Activated CD4-positive, alpha-beta T cell treated with anti-CD3 and anti-CD28 coated beads for 1 hour (primary cell): Measurements from ENCODE around the gene MBNL2.

Experiments used
- DNase-seq: peaks from one replicate; pipeline ENCODE4 v3.0.0-alpha.2; 2020

The MBNL2 gene

DNA sequence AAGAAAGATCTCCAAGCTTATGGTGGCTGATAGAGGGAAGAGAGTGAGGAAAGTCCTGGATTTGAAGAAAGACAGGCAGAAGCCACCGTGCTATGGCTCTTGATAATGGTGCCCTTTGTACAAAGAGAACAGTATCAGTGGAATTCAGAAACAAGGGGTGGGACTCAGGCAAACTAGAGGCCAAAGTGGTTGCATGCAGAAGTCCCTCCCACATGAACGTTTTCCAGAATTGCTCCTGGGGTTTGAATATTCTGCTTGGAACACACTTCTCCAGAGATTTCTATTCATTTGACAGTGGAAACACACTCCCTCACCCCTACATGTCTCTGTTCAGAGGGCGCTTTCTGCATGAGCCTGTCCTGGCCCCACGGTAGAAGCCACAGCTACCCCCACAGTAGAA, 10.1 kb upstream of the MBNL2 start:
- DNase-seq = no peak

DNA sequence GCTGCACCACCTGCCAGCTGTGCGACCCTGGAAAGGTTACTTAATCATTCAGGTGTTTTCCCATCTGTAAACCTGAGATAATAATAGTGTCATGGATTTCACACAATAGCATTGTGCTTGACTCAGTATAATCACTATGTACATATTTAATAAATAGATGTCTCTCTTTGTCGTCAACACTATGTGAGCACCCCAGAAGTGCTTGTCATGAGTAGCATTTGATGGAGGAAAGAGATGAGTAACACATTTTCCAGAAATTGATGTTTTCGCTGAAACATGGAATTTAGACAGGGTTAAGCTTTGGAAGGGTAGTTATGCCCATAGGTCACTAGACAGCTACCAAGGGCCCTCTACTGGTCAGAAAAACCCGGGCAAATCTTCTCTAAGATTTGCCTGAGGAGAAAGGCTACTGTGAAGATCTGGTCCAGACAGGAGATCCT, 9.5 kb upstream of the MBNL2 start:
- DNase-seq = no peak

DNA sequence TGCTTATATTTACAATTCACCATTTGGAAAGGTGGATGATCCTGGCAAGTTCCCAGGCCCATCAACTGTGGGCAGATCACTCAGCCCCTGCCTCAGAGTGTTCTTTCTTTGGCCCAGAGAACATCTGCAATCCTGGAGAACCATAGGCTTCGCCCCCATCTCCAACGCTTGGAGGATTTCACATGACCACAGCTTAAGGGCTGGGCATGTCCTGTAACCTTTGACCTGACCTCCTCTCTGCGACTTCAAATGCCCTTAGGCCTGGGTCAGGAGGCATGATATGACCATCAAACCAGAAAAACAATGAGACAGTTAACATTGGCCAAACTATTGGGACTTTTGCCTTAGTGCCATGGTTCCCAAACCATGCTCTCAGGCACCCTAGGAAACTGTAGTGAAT, 7.2 kb upstream of the MBNL2 start:
- no peak for DNase-seq

DNA sequence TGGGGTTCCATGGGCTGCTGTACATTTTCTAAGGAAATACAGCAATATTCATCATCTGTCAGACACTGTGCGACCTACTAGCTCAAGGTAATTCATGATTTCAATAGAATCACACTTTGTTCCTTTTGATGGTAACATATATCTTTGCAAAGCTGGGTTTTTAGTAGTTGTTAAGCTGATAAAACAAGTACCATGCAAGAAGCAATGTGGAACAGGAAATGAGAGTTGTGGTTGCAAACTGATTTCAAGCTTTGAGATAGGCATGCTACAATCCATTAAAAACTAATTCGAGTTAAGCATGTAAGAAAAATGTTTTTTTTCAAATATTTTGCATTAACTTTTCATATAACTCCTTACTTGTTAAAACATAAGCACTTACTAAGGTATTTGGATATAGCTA, 6.8 kb upstream of the MBNL2 start:
- no peak for DNase-seq

DNA sequence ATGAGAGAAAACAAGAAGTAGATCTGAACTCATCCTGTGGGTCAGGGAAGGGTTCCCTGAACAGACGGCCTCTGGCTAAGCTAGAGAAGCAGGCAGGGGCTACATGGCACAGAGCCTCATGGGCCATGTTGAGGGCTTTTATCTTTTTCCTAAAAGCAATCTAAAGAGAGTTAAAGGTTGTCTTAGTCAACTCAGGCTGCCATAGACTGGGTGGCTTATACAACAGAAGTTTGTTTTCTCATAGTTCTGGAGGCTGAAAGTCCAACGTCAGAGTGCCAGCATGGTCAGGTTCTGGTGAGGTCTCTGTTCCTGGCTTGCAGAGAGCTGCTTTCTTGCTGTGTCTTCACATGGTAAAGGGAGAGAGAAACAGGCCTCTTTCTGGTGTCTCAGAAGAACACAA, 2.9 kb upstream of the MBNL2 start:
- DNase-seq = no peak

DNA sequence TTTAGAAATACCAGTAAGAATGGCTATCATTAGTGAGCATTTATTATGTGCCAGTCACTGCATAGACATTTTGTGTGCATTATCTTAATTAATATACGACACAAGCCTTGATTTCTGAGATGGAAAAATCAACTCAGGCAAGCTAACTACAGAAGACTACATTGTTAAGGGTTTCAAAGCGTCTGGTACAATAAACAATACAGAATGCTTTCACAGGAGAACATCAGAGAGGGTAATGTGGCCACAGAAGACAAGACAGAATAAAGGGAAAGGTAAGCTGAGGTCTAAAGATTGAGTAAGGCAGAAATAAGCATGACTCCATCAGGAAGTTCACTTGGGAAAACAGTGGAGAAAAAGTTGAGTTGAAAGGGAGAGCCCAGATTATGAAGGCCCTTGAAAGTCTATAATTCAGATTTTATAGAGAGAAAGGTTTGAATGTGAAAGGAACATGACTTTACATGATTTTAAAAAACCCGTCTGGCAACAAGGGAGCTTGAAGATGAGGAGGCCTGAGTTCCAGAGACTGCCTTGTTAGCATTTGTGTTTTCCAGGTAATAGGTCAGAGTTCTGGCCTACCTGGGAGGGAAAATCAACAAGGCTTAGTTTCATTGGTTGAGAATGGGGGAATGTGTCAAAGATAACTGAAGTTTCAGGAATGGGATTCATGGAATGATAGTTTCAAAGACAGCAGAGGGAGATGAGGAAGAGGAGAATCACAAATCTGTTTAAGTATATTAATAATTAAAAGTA, 1.8 kb upstream of the MBNL2 start:
- DNase-seq = no peak

DNA sequence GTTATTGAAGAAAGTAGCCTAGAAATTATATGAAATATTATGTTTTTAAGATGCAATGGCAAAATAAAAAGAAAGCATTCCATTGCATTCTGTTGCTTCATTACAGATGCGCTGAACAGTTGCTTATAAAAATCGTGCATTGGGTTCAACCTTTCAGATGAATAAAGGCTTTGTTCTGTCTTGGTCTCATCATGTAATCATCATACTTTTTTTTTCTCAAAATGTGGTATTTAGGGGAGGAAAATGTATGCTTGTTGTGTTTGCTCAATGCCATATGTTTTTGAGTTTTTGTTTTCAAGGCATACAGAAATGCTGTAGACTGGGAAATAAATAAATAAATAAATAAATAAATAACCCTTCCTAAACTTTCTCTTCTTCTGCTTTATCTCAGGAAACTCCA, 1.1 kb upstream of the MBNL2 start:
- no peak for DNase-seq

DNA sequence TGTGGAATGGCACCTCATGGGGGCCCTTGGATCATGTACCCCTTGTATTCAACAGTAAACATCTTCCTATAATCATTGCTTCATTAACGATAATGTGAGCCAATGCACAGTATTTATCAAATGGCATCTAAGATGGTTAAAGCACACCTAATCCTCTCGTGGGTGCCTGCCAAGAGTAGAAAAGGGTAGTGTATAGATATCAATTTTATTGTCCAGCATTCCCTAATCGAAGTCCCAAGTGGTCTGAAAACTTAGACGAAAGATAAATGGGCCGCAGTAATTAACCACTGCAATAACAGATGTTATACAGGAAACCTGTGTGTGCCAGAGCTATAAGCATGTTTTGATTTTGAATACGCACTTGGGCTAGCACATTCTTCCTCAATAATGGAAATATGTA, 667 bp upstream of the MBNL2 start:
- no peak for DNase-seq

DNA sequence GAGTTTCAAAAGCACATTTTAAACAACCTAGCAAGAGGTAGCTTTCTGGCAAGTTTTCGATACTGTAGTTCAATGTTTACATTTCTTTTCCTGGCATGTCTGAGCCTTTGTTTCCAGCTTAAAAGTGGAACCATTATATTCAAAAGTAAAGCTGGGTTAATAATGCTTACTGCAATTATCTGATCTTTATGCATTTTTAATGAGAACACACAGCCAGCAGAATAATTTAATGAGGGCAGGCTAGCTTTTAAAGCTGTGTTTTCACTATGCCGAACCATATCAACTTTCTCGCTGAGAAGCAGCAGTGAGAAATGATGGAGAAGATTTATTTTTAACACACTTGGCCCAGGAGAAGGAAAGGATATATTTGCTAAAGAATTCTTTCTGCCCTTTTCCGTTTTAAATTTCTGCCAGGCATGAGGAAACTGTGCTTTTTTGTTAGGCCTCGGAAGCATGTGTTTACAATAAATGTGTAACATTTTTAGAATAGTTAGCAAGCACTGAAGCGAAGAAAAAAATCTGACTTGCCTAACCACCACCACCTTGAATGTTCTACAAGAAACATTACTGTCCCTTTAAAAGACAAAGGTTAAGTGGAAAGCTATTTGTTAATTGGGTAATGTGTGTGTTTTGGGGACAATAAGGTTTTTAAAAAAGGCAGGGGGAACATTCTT, 1.0 kb downstream of the MBNL2 start:
- DNase-seq = no peak

DNA sequence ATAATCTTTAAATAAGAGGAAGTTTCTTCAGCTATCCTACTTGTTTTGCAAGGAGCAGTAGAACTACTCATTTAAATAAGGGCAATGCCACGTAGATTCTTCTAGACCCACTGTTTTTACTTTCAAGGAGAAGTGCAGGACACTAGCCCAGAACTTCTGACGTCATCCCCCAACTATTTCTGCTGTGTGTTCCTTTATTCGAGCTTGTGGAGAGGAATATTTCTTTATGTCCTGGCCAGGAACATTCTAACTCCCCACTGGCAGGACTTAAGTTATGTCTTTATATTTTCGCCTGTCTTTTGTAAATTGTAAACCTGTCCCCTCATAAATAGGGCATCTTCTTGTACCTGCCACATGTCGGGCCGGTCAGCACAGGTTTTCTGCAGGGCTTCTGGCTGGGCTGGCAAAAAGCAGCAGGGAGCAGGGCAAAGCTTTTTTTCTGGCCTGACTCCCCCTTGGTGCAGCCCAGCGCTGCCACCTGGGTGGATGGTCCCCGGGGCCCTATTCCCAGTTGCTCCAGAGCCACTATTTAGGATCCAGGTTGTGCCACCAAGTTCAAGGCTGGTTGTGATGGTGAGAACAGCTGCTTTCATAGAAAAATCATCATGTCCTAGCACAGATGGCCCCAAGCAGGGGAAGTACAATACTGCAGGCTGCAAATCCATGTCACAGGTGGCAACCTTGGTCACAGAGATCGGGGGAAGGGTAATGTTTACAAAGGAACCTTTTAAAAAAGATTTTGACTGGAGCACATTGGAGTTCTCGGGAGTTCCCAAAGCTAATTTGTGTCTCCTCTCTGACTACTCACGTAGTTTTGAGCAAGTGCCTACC, 1.8 kb downstream of the MBNL2 start:
- DNase-seq = no peak

DNA sequence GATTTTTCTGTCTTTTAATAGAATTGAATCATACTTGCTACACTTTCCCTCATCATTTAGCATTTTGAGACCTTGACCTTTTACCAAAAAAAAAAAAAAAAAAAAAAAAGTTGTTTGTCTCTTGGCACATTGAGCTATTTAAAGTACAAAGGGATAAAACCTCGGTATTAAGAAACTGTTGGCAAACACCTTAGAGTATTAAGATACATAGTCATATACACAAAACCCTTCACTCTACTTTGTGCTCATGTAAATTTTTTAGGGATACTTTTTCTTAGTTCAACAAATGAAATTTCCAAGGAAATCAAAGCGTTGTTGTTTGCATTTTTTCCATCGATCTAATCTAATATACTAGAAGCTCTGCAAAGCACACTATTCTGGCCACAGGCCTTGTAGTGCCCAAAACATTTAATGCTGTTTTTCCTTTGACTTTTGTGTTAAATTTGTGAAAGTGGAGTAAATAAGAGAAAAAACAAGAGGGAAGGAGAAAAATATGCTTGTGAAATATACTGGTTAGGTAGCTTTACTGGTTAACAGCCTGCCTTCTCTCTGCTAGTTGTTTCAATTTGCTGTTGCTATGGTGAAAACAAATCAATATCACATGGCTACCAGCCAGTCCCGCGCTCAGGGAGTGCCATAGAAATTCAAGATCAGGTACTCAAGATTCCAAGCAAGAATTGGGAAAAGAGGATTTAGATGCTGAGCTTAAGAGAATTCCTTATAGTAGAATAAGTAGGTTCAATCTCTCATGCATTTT, 2.6 kb downstream of the MBNL2 start:
- DNase-seq = no peak

DNA sequence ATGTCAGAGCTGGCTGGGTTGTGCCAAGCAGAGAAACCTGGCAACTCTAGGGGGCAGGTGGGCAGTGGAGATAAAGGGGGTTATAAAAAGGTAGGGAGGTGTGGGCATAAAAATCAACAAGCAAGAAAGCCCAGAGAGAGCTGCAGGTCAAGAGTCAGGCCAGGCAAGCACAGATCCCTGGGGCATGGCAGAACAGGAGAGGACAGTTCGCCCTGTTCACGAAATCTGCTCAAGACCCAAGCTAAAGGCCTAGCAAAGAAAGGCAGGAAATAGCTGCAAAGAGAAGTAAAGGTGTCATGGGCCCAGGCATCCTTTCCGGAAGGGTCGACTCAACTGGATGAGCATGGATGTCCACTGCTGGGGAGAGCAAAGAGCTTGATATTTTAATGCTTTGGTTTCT, 3.4 kb downstream of the MBNL2 start:
- no peak for DNase-seq

DNA sequence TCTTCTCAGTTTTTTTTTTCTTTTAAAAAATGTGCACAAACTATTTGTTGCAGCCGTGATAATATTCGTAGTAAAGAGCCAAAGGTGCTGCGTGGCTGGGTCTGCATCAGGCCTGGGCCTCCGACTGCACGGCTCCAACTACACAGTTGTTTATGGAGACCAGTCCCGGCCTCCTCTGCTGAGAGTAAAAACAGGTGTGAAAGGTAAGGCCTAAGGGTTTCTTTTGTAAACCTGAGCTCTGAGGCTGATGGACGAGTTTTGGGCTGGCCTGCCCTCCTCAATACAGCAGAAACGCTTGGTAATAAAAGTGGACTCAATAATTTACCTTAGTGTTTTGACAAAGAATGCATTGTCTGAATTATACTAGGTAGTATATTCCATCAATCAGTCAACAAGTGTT, 3.9 kb downstream of the MBNL2 start:
- DNase-seq = no peak

DNA sequence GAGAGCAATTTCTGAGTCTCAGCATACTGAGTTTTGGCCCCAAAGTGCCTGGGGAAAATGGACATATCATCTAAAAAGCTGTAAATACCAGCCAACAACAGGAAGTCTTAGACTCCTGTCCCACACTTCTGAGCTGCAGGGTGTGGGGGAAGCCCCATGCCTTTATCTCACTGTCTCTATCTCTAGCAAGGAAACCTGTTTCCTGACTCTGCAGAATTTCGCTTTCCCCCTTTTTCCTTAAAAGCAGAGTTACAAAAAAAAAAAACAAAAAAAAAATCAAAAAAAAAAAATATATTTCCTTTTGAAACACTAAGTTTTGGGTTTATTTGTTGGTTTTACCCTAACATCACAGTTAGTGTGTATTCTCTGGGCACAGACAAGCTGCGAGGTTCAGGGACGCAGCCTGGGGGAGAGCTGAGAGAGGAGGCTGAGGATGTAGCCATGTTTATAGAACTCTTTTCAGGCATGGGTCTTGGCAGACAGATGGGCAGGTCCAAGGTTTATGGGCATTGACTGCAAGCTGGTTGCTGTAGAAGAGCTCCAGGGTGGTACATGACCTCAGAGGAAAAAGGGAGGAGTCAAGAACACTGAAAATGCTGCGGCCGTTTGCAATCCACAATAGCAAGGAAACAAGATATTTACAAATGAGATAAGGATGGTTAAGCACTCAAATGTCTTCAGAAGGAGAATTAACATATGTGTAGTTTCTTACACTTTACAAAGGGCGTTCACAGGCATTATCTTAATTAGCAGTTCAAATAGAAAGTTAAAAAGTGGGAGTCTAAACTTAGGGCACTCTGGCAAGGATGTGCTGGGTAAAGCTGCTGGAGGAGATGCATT, 4.9 kb downstream of the MBNL2 start:
- no peak for DNase-seq

DNA sequence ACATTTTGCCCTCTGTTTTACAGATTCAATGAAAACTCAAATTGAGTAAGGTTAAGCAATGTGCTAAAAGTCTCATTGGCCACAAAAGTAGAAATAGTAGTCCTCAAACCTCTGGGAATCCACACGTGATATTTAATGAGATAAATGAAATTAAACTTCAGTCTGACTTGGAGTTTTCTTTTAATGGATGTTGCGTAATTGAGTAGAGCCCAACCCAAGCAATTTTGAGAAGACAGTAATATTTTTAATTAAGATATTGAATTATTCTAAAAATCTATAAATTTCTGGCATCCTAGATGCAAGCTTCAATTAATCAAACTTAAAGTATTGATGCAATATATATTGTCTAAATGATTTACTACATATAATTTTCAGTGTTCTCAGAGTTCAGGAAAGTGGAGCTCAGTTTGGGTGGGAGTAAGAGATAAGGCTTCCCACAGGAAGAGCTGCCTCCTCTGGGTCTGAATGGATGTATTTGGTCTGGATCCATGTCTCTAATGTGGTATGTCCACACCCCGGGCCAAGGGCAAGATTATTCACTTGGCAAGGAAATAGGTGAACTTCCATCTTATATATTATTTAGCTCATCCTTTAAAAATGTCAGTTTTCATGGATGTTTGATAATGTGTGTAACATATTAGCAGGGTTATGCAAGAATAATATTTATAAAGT, 6.9 kb downstream of the MBNL2 start:
- no peak for DNase-seq

DNA sequence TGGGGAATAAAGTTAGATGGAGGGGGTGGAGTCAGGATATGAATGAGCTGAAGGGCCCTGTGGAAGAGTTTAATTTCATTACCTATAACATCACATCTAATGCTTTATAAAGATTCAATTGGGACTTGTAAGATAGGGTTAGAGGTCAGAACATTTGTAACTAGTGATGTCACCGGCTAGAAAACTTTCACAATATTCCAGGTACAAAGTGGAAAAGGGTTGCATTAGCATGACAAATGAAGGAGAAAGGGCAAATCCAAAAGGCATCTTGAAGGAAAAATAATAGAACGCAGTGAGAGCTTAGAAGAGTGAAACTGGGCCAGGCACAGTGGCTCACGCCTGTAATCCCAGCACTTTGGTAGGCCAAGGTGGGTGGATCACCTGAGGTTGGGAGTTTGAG, 7.6 kb downstream of the MBNL2 start:
- DNase-seq = no peak

DNA sequence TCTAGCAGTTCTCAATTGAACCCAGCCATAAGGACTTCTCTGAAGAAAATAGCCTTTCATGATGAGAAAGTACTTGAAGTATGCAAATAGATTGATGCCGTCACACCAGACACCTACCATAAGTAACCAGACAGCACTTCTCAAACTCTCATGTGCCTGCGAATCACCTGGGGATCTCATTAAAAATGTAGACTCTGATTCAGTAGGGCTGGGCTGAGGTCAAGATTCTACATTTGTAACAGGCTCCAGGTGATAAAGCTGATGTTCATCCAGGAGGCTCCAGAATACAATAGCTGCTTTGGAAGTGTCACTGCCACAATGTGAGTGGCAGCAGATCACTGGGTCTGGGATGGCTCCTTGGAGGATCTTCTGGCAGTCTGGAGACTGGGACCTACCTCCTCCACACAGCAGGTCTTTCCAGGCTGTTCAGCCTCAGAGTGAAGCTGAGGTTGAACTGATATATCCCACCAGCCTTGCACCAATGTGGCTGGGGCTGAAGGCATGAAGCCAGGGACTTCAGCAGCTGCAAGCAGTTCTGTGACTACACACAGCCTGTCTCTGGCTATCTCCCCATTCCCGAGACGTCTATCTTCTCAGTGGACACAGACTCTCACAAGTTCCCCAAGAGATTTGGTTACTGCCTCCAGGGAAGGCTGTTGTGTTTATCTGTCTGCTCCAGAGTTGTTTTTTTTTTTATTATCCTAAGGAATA, 9.1 kb downstream of the MBNL2 start:
- DNase-seq = no peak

DNA sequence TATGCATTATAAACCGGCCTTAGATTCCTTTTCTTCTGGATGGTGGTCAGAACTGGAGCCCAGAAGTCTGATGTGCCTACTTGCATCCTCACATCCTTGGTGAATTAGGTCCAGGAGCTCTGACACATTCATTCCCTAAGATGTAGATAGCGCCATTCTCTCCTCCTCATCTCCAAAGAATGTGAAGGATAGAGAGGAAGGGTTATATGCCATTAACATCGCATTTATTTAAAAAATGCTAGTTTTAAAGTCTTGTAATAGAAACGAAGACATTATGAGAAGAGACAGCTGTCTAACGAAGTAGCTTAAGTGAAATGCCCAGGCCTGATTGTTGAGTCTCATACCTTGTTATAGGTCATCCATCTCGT, 9.7 kb downstream of the MBNL2 start:
- DNase-seq = no peak

DNA sequence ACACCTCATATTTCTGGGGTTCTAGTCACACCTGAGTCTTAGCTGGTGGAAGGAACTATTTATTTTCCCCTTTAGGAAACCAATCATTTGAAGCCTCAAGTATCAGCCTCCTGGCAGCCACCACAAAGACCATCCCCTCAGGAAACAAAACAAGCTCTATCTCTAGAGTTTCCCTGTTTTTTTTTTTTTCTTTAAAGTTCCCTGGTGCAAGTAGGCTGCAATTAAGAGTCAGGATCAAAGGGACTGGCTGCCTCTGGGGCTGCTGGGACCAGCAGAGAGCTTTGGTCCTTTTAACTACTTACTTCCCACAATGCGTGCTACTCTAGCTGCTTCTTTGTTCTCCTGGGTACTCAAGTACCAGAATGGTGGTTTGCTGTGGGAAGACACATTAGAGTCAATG, 11.4 kb downstream of the MBNL2 start:
- no peak for DNase-seq

DNA sequence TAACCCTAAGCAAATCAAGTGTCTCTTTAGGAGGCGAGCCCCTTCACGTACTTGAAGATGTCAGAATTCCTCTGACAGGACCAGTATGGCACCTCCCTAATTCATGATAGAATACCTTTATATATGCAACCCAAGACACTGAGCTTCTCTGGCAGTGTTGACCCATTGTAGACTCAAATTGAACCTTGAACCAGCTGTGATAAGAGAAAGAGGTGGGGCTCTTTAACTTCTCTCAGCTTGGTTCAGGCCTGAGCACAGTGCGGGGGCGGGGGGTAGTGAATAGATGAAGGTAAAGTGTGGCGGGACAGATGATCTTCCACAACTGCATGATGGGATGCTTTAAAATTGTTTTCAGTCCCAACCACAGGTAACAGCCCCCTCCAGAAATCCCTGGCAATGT, 12.1 kb downstream of the MBNL2 start:
- DNase-seq = no peak

DNA sequence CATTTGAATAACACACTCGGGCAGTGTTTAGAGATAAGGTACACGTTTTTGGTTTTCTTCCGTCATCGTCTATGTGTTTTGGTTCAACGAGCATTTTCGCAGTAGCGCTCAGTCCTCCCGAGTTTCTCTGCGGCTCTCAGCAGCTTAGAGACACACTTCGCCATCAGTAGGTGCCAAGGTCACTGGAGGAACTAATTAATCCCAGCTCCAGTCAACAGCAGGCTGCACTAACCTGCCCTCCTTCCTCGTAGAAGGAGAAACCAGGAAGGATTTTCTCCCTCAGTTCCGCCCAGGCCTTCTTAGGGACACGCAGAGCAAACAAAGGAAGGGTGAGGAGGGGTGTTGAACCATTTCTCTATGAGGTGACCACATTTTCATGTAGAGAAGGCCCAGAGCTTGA, 12.6 kb downstream of the MBNL2 start:
- no peak for DNase-seq
